ENCODE results near the gene FGF14.

GRCh38 chr13:102401265-102401664 lies 583 bp downstream of the FGF14 start:
- TF ChIP-seq CTCF (IDR thresholded peaks at IDR 0.05) = no peak
- TF ChIP-seq POLR2A (IDR thresholded peaks at IDR 0.05) = no peak
